Effector CD8-positive, alpha-beta T cell (primary cell): ENCODE measurements around the gene GALNT9.
"Not testable (repeated sequence)": the region's sequence is repeated elsewhere in the genome, so short reads cannot be mapped to it uniquely, and the experiment has no call there.

Experiments
- DNase-seq: peaks from one replicate; lab custom pipeline; 2025; lab: John Stamatoyannopoulos, UW

Gene GALNT9

DNA sequence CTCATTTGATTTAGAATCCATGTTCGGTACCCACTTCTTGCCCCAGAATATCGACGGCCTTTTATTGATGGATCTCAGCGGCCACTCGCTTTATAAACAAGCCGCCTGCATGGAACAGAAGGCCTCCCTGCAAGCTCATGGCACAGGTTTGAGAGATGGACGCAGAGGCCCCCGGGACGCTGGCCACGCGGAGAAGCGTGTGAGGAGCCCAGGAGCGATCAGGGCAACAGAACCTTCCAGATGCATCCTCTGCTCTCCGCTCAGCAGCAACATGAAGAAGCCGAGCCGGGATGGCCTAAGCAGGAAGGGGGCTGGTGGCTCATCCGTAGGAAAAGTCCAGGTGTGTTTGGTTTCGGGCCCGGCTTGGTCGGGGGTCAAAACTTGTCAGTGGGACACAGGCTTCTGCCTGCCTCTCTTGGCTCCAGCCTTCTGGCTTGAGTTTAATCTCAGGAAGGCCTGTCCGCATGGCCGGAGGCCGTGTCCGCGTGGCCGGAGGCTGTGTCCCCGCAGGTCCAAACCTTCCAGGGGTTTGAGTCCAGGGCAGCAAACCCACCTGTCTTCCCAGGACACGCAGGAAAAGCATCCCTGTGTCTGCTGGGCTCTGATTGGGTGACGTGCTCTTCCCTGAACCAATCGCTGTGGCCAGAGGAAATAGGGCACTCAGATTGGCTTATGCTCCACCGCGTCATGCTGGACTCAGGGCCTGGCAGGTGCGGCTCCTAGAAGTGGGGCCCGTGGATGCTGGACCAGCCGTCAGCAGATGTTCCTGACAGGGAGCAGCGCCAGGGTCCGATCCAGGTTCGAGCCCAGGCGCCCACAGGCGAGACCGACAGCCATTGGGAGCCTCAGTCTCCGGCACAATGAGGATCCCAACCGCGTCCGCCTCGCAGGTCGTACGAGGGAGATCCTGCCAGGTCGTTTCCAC lies 65.0 kb downstream of the GALNT9 start:
- DNase-seq = no peak

DNA sequence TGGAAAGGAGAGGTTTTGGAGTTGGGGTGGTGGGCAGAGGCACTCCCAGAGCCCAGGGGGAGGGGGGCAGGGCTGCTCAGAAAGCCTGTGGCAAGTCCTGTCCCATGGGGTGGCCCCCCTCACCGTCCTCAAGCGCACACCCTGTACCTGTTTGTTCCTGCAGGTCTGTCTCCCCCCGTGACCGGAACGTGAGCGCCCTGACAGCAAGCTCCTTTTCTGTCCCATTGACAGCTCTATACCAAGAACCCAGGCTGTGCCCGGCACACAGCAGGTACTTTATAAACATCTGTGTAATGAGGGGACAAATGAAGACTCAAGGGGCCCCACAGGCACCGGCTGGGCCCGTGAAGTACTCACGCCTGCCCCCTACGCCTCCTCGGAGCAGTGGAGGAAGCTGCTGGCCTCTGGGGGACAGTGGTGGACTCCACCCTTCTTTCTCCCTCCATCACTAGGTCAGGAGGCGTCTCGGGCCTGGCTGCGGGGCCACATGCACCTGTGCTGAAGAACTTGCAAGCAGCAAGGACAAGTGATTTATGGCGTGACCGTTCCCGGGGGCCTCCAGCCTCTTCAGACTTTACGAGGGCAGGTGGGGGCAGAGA lies 65.8 kb downstream of the GALNT9 start:
- no peak for DNase-seq

DNA sequence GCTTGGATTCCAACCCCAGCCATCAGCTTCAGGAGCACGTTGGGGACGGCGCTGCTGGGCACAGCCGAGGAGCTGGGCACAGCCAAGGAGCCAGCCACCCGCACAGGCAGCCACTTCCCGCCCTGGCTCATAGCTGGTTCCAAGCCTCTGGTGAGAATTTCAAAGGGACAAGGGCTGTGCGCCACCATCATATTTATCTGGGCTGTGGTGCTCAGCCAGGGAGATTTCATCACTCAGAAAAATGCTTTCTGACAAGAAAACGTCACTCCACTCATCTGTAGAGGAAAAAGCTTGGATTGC lies 66.4 kb downstream of the GALNT9 start:
- DNase-seq = no peak

DNA sequence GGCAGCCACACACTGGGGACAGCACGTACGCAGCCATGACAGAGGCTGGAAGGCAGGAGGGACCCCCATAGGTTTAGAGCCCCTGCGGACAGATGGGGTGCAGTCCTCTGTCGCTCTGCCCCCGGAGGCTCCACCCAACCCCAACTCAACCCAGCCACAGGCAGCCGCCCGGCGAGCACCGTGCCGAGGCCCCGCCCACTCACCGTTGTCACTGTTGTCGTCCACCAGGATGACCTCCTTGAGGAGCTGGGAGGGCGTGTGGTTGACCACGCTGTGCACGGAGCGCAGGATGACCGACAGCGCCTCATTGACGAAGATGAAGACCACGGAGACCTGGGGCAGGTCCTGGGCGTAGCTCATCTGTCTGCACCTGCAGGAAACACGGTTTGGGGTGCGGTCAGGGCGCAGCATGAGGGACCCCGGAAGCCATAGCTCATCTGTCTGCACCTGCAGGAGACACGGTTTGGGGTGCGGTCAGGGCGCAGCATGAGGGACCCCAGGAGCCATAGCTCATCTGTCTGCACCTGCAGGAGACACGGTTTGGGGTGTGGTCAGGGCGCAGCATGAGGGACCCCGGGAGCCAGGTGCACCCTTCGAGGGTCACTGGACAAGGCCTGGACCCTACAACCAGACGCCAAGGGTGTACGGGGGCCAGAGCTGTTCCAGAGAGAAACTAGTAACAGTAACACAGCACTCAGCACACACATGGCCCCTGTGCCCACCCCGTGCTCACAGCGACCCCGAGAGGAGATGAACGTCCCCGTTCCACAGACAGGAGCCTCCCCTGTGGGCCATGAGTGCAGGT lies 66.9 kb downstream of the GALNT9 start:
- DNase-seq = no peak

DNA sequence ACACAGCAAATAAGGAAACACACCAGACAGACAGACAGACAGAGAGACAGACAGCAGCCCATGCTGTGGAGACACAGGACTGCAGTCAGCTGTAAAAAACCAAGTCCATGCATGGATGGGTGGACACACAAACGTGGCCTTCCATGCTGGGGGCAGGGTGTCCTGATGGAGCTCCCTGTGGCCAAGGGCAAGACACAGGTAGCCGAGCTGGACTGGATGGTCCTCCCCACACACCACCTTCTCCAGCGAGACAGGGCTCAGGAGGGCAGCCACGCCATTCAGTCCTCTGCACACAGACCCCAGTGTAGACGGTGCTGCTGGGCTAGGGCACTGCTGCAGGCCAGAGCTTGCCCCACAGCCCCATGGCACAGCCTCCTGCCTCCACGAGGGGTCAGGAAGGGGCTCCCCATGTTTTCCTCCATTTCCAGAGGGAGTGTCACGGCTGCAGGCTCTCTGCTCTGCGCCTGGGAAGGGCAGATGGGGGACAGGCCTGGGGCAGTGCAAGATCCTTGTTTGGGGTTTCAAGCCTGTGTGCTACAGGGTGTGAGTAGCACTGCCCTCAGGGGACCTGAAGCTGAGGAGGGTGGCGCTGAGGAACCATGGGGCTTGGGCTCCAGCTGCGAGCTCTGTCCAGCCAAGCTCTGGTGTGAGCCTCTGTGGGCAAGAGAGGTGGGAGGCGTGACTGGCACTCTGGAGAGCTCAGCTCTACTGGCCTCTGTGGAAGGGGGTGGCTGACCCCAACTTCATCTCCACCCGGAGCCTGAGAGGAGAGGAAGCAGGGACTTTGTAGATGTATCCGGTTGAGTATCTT lies 67.9 kb downstream of the GALNT9 start:
- DNase-seq = no peak

DNA sequence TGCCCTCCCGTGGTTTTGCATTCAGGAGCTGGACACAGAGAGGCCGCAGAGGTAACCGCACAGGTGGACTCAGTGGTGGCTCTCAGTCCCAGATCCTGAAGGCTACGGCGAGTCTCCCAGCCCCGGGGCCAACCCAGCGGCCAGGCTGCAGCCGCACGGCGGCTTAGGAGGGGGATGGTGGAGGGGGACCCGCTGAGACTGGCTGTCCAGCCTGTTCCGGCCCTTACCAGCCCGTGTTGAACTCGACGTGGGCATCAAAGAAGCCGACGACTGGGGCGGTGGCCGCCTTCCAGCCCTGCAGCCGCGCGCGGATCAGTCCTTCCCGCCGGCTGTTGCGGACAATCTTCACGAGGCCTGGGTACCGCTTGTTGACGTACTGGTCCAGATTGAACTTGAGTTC lies 68.7 kb downstream of the GALNT9 start:
- no peak for DNase-seq

DNA sequence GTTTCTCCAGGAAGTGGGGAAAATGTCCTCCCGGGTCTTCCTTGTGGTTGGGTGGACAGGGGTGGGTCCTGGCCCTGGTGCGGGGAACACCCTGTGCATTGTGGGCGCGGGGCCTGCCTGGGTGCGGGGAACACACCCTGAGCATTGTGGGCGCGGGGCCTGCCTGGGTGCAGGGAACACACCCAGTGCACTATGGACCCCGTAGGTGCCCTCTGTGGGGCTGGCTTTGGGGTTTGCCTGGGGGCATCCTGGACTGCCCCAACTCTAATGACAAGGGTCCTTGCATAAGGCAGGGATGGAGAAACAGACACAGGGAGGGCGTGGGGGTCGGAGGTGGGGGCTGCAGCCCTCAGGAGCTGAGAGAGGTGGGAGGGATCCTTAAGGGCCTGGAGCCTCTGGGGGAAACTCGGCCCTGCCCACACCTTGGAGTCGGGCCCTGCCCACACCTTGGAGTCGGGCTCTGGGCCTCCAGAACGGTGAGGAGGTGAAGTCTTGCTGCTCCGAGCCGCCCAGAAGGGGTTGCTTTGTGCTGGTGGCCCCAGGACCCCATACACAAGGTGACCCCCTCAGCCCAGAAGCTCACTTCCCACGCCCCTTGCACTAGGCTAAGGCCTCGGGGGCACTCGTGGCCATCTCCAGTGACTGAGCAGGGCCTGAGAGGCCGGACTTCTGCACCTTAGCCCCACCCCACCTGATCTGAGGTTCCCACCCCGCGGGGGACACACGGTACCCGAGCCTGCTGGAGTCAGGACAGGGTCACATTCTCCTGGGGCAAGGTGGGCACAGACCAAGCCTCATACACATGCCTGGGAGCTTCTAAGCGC lies 69.3 kb downstream of the GALNT9 start:
- no peak for DNase-seq

DNA sequence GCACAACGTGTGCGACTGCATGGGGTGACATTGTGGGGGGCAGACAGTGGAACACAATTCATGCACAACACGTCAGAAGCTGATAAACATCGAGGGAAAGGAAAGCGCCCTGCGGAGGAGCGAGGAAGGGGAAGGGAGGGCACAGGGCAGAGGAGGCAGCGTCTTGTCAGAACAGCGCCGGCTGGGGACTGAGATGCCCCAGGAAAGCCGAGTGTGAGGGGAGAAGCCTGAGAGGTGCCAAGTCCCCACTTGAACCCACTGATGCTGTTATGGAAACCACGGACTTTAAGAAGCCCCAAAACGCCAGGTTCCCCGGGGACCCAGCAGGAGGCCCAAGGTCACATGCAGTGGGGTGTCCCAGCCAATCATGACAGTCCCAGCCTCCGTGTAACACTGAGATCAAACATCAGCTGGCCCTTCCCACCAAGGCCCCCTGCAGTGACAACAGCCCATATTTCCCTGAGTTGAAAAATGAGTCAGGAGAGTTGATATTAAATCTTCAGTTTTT lies 70.0 kb downstream of the GALNT9 start:
- DNase-seq = no peak

DNA sequence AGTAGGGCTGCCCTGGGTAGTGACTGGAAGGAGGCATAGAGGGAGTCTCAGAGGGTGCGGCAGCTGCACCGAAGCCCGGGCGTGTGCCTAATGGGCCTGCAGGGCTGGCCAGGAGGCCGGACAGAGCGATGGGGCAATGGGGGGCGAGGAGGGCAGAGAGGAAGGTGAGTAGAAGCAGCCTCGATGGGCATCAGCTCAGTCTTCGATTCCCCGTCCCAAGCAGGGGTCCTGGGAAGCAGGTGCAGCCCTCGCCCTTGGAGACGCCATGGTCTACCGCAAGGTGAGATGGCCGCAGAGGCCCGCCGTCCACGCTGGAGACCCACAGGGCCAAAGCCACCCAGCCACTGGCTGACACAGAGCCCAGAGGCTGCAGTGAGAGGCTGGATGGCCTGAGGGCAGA lies 70.8 kb downstream of the GALNT9 start:
- no peak for DNase-seq

DNA sequence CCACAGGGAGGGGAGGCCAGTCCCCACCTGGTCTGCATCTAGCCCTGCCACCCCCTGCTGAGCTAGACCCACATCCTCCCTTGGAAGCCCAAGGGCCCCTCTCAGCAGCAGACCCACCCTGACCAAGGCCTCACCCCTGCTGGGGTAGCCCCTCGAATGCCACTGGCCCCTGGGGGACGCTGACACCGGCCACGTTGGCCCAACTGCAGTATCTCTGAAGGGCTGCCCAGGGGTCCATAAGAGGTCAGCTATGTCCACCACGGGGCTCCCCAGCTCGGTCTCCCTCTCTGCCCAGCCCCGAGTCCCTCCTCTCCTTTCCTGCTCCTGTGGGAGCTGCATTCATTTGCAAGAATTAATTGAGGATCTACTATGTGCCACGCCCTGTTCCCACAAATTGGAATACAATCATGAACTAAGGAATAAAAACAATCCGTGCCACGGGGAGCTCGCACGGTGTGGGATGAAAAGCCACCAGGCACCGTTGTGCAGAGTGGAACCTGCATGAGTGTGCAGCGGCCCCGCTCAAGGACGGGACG lies 71.4 kb downstream of the GALNT9 start:
- DNase-seq = no peak

DNA sequence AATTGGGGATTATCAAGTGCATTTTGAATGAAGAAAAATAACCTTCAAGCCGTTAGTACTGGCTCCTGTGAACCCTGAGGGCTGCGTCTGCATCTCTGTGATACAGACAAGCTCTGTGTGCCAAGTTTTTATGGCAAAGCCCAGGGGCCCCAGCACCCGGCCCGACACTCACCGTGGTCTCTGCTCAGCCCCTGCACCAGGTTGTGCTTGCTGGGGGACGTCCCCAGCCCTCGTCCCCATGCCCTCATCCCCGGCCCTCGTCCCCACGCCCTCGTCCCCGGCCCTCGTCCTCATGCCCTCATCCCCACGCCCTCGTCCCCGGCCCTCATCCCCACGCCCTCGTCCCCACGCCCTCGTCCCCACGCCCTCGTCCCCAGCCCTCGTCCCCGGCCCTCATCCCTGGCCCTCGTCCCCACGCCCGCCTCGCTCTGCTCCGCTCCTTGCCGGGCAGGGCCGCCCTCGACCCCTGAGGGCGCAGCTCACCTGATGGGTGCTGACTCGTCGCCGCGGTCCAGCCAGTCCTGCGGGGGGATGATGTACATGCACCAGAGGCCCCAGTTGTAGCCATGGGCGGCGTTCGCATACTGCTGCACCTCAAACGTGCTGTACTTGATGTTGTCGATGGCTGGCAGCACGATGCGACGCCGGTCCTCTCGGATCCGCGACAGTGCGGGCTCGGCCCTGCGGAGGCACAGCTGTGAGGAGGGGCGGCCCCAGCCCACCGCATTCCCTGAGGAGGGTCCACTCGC lies 72.0 kb downstream of the GALNT9 start:
- no peak for DNase-seq

DNA sequence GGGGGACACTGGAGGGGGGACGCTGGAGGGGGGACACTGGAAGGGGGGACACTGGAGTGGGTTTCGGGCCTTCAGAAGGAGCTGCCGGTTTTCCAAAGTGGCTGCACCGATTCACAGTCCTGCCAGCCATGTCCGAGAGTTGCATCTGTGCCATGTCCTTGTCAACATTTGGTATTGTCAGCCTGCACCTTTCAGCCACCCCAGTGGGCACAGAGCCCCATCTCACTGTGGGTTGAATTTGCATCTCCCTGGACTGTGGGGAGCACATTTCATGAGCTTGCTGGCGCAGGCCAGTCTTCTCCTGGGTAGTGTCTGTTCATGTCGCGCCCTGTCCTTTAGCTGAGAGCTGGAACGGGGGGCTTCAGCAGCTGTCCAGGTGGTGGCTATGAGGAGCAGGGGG lies 72.7 kb downstream of the GALNT9 start:
- no peak for DNase-seq

DNA sequence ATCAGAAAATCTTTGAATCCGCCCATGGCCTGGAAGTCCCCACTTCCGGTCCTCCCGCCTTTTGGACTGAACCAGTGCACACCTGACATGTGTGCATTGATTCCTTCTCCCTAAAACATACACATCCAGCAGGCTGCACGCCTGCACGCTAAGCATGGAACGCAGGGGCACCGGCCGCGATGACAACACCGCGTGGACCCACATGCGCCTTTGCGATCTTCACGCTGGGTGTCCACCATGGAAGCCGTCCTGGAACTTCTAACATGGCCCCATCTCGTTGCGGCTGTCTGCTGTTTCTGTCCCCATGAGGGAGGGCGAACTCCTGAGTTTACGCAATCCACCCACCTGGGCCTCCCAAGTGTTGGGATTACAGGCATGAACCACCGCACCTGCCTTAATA lies 73.7 kb downstream of the GALNT9 start:
- no peak for DNase-seq

DNA sequence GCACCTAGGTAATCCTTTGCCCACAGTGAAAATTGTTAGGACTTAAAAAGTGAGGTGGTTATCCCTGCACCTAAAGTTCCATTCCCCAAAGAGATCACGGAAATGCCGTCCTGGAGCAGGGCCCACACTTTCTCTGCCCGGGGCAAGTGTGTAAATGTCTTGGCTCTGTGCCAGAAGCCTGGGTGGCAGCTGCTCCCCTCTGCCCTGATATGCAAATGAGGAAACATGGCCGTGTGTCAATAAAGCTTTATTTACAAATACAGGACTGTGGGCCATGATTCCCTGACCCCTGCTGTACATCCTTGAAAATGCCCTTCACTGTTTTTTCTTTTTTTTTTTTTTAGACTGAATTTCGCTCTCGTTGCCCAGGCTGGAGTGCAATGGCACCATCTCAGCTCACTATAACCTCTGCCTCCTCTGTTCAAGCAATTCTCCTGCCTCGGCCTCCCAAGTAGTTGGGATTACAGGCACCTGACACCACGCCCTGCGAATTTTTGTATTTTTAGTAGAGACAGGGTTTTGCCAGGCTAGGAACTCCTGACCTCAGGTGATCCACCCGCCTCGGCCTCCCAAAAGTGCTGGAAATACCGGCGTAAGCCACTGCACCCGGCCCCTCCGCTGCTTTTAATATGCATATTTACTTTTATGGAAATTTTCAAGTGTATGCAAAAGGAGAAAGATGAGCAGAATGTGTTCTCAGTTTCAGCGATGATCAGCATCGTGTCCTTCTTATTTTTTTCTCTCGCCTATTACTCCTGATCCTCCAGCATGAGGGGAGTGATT lies 75.5 kb downstream of the GALNT9 start:
- DNase-seq = no peak

DNA sequence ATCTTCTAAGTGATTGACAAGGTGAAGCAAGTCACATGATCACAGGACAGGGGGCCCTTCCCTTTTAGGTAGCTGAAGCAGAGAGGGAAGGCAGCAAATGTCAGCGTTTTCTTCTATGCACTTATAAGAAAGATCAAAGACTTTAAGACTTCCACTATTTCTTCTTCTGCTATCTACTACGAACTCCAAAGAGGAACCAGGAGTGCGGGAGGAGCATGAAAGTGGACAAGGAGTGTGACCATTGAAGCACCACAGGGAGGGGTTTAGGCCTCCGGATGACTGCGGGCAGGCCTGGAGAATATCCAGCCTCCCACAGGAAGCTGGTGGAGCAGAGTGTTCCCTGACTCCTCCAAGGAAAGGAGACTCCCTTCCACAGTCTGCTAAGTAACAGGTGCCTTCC lies 76.4 kb downstream of the GALNT9 start:
- not testable (repeated sequence) for DNase-seq

DNA sequence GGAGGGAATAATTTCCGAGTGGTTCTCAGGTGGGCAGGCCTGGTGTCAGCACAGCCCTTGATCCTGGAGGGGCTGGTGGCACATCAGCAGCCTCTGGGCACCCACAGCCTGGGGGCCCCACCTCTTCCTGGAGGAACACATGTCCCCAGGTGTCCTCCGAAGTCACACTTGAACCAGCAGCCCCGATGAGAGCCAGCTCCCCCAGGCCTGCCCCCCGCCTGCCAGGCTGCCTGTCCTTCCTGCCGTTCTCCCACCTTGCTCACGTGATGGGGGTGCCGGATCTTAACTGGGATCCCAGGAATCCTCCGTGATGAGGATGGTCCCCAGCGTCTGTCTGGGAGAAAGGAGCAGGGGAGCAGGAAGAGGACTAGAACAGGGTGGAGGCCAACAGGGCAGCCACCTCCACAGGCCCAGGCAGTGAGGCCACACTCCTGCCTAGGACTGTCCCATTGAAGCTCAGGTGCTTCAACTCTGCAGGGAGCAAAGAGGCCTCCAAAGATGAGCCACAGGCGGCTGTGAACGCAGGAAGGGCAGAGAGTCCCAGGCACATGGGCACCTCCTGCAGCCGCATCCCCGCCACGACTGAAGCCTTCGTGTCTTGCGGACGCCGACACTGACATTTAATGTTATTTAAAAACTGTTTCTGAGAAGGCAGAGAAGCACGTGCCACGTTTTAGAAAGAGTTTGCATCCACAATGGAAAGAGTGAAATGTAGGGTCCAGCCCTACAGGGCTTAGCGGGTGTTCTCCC lies 77.5 kb downstream of the GALNT9 start:
- DNase-seq = no peak

DNA sequence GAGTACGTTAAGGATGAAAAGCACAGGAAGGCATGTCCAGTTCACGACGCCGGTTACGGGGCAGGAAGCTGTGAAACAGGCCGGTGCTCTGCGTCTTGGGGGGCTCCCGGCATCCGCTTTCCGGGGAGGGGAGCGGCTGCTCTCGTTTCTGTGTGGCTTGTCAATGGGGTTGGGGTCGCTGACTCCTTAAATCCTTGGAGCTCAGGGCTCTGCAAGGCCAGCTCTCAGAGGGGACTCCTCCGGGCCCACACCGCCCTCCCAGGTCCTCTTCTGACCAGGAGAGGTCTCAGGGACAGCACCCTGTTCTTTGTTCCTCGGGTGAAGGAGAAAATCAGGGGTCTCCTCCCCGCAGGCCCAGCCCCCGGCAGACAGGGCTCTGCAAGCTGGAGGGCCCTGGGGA lies 78.1 kb downstream of the GALNT9 start:
- no peak for DNase-seq

DNA sequence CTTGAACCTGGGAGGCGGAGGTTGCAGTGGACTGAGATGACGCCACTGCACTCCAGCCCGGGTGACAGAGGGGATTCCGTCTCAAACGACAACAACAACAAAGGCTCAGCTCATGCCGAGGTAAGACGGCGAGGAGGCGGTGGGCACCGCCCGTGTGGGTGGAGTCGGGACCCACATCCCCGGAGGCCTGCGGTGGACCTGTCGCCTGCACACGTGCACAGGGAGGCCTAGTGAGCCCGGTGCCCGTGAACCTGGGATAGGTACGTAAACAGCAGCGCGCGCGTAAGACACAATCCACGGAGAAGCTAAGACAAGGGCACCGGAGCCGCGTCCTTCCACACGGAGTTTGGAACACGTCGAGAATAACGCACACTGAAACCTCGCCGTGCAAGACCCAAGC lies 78.7 kb downstream of the GALNT9 start:
- DNase-seq = no peak
